GM12865 (cell line): ENCODE measurements around the gene ADM2.
A peak's percentile ranks its signal among the peaks of the same experiment; 100 is the strongest.

Experiments used
- DNase-seq: peaks from one replicate; pipeline ENCODE4 v3.0.0; 2010; ENCODE audit warnings: low read depth
- H3K4me3 ChIP-seq: 2 replicates; pipeline ENCODE4 v1.5.1; 2011; ENCODE audit warnings: mild to moderate bottlenecking, low read depth, low read length, control low read depth
- TF ChIP-seq, protein P1 (sequence below): IDR thresholded peaks from 2 replicates; pipeline ENCODE4 v1.5.1; 2011; ENCODE audit warnings: low read length, control low read depth, low read depth, inconsistent platforms; ENCODE audit not compliant: insufficient read depth; ENCODE audit errors: missing control alignments

ADM2 gene

DNA sequence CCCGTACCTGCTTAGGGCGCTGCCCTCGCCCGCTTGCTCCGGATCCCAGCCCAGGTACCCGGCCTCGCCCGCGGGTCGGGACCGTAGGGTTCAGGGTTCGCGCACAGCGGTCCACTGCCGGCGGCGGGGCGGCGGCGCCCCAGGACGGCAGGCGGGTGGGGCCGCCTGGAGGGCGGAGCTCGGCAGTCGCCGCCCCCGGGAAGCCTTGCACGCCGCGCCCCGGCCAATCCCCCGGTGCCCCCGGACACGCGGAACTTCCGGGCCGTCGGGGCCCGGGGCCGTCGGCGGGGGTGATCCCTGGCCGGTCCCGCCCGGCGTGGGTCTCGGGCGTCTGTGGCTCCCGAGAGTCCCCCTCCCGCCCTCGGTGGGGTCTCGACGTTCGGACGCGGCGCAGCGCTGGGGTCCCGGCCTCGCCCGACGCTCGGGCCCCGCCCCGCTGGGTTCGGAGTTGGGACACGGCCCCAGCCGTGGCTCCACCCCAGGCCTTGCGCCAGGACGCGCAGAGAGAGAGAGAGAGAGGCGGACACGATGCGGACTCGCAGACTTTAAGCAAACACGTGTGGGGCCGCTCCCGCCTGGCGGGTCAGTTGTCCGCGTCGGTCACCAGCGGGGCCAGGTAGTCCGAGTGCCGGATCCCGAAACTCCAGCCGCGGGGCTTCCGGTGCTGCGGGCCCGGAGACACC is 48.7 kb downstream of the ADM2 start, which contains the start of gene TYMP:
Gene TYMP, minus strand, starts transcription at position 116 of the 683 bp plus-strand sequence. CDS start 303 bp downstream, outside the sequence.
- H3K4me3 ChIP-seq = peak within 1 kb of the TSS; percentile 100
- DNase-seq = peak; percentile 93
- TF ChIP-seq, protein P1, sequence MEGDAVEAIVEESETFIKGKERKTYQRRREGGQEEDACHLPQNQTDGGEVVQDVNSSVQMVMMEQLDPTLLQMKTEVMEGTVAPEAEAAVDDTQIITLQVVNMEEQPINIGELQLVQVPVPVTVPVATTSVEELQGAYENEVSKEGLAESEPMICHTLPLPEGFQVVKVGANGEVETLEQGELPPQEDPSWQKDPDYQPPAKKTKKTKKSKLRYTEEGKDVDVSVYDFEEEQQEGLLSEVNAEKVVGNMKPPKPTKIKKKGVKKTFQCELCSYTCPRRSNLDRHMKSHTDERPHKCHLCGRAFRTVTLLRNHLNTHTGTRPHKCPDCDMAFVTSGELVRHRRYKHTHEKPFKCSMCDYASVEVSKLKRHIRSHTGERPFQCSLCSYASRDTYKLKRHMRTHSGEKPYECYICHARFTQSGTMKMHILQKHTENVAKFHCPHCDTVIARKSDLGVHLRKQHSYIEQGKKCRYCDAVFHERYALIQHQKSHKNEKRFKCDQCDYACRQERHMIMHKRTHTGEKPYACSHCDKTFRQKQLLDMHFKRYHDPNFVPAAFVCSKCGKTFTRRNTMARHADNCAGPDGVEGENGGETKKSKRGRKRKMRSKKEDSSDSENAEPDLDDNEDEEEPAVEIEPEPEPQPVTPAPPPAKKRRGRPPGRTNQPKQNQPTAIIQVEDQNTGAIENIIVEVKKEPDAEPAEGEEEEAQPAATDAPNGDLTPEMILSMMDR = no peak

DNA sequence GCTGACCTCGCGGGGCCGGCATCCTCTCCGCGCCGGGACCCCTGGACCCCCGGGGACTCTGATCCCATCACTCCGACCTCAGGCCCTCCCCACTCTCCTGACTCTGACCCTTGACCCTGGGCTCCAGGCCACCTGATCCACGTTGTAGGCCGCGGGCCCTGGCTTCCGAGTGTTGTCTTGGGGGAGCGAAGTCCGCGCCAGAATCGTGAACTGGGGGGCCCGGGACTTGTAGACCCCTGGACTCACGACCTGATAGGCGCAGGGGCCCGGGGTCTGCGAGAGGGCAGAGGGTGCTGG is 49.2 kb downstream of the ADM2 start:
- TF ChIP-seq, protein P1 = no peak
- H3K4me3 ChIP-seq = peak overlapping the region; percentile 100
- DNase-seq = no peak

DNA sequence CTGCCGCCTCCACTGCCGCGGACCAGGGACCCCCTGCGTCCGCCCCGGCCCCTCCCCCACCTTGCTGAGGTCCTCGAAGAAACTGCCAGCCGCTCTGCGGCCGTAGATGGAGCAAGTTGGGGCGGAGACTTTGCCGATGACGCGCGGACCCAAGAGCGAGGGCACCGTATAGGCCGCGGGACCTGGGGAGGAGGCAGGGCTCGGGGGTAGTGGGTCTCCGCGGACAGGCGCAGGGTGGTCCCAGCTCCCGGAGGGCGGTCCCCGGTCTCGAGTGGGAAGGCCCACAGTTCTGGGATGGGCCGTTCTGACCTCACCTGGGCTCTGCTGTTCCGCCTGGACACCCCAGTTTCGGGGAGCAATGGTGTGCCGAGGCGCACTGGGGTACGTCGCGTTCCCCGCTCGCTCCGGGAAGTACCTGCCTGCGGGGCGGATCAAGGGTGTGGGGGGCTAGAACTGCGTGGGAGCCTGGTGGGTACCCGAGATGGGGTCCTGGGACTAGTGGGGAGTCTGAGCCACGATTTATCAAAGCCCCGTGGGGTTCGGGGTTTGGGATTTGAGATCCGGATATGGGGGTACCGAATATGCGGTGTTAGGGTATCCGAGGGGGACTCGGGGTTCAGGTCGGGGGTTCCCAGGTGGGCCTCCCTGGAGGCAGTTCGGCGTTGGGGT is 49.7 kb downstream of the ADM2 start:
- TF ChIP-seq, protein P1 = no peak
- peak; percentile 96 for DNase-seq
- H3K4me3 ChIP-seq = peak overlapping the region; percentile 100

DNA sequence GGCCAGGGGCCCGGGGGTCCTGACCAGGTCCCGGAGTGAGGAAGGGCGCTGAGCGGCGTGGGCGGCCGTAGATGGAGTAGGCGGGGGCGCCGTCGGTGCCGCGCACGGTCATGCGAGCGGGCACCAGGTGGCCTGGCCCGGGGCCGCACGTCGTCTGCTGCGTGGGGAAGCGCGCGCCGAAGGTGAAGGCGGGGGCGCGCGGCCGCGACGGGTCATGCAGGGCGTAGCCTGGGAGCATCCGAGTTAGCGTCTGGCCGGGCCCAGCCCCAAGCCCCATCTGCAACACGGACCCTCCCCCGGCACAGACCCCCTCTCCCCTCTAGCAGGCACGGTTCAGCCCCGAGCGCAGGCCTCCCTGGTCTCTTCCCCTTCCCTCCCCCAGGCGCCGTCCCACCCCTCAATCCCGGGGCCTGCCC is 50.2 kb downstream of the ADM2 start:
- H3K4me3 ChIP-seq = peak overlapping the region; percentile 100
- peak; percentile 94 for DNase-seq
- TF ChIP-seq, protein P1 = no peak

DNA sequence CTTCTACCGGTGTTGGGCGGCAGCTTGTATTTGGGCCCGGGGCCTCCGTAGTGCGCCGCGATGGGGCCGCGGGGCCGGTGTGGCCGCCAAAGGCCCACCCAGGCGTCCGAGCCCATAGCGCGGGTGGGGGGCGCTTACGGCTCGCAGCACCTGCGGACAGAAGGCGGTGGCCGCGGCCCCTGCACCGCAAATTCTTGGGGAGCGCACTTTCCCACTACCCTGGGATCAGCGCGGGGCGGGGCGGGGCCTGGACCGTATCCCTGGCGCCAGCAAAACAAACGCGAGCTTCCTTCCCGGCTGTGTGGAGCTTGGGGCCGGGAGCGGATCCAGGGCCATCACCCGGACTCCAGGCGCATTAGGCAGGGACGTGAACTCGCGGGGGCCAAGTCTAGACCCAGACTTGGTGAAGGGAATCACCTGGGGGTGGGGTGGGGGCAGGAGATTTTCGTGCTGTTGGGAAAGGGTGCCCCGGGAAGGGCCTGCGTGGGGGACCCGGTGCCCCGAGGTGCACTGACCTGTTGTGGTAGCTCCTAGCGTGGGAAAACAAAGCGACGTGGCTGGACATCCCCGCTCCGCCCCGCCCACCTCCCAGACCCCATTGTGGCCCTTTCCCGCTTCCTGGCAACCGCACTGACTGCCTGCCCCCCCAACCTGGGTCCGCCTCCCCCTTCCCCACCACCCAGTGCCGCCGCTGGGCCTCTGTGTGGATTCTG is 50.8 kb downstream of the ADM2 start:
- DNase-seq = peak; percentile 66
- H3K4me3 ChIP-seq = peak overlapping the region; percentile 100
- TF ChIP-seq, protein P1 = no peak

DNA sequence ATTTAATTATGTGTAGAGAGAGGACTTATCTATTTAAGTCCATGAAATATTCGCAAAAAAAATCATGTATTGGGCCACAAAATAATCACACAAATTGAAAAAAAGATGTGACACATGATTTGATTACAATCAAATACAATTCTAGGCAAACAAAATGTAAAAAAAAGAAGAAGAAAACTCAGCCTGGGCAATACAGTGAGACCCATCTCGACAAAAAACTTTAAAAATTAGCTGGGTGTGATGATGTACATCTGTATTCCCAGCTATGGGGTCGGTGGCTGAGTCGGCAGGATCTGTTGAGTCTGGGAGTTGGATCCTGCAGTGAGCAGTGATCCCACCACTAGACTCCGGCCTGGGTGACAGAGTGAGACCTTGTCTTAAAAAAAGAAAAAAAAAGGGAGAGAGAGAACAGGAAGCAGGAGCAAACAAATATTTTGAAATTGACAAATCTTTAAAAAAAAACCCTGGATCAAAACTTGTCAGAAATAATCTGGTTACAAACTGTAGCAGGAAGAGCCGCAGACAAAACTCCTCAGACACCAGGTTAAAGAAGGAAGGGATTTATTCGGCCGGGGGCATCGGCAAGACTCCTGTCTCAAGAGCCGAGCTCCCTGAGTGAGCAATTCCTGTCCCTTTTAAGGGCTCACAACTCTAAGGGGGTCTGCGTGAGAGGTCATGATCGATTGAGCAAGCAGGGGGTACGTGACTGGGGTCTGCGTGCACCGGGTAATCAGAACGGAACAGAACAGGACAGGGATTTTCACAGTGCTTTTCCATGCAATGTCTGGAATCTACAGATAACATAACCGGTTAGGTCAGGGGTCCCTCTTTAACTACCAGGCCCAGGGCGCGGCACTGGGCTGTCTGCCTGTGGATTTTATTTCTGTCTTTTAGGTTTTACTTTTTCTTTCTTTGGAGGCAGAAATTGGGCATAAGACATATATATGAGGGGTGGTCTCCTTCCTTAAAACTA is 51.8 kb downstream of the ADM2 start:
- TF ChIP-seq, protein P1 = no peak
- peak overlapping the region; percentile 100 for H3K4me3 ChIP-seq
- no peak for DNase-seq

DNA sequence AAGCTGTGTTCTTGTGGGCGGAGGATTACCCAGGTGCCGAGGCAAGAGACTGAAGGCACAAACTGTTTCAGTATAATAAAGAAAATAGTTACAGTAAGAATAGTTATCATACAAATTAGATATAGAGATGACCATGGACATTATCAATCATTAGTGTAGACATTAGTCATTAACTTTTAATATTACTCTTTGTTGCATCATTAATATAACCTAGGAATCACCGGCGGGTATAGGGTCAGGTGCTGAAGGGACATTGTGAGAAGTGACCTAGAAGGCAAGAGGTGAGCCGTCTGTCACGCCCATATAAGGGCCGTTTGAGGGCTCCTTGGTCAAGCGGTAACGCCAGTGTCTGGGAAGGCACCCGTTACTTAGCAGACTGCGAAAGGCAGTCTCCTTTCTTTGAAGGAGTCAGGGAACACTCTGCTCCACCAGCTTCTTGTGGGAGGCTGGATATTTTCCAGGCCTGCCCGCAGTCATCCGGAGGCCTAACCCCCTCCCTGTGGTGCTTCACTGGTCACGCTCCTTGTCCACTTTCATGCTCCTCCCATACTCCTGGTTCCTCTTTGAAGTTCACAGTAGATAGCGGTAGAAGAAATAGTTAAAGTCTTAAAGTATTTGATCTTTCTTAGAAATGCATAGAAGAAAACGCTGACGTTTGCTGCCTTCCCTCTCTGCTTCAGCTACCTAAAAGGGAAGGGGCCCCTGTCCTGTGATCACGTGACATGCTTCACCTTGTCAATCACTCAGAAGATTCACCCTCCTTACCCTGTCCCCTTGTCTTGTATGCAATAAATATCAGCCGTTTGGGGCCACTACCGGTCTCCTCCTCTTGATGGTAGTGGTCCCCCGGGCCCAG is 52.7 kb downstream of the ADM2 start:
- peak overlapping the region; percentile 40 for H3K4me3 ChIP-seq
- peak; percentile 88 for DNase-seq
